HG02885 (cell line): ENCODE results near the gene RNF207.
"Not testable (repeated sequence)": the region's sequence is repeated elsewhere in the genome, so short reads cannot be mapped to it uniquely, and the experiment has no call there.

Experiments used
- ATAC-seq: cut with Tn5 transposase; IDR thresholded peaks from one replicate; pipeline ENCODE4 v1.9.1; 2021; ENCODE audit warnings: mild to moderate bottlenecking; ENCODE audit not compliant: unreplicated experiment, poor library complexity

The RNF207 gene

DNA sequence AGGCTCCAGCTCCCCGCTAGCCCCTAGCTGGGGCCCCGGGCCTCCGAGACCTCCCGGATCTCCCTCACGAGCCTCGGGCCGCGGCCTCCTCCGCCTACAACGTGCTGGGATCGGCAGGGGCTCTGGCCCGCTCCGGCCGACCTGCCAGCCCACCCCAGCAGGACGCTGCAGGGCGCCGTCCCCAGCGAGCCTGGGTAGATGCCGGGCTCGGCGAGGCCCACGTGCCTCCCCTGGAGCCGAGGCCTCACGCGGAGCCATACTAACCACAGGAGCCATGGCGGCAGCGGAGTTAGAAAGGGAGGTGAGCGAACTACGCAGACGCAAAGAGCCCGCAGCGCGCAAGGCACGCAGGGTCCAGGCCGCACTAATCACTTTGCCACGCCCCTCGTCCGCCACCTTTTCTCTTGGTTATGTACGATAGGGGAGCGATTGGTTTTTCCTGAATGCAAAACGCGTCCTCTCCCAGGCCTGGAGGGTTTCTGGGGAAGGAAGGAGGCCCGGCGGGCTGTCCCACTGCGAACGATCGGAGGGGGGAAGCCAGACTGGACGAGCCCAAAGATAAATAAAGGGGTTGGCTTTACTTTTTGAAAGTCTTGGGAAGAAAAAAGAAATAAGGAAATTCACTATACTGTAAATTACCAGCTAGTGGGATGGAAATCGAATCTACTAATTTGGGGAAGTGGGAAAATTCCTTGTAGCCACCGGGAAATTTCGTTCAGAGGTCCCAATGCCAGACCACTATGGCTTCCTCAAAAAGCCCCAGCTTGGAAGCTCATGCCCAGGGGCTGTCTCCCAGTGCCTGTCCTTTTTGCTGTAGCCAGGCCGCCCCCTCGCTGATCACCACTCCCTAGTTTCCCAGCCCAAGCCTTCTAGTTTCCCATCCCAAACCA lies 6.4 kb upstream of the RNF207 start, which contains the start of gene RPL22:
Gene RPL22 (minus strand): TSS at position 298 of the 890 bp plus-strand sequence. CDS start 22 bp downstream, at position 276.
- ATAC-seq, result peak; percentile 93

- no peak for ATAC-seq
Measured at GRCh38 chr1:6200188-6200809, 5.6 kb upstream of the RNF207 start.

- no peak for ATAC-seq
Measured at GRCh38 chr1:6202256-6202655, 3.7 kb upstream of the RNF207 start.

GRCh38 chr1:6206520-6206855 lies 569 bp downstream of the RNF207 start:
- ATAC-seq, result no peak

DNA sequence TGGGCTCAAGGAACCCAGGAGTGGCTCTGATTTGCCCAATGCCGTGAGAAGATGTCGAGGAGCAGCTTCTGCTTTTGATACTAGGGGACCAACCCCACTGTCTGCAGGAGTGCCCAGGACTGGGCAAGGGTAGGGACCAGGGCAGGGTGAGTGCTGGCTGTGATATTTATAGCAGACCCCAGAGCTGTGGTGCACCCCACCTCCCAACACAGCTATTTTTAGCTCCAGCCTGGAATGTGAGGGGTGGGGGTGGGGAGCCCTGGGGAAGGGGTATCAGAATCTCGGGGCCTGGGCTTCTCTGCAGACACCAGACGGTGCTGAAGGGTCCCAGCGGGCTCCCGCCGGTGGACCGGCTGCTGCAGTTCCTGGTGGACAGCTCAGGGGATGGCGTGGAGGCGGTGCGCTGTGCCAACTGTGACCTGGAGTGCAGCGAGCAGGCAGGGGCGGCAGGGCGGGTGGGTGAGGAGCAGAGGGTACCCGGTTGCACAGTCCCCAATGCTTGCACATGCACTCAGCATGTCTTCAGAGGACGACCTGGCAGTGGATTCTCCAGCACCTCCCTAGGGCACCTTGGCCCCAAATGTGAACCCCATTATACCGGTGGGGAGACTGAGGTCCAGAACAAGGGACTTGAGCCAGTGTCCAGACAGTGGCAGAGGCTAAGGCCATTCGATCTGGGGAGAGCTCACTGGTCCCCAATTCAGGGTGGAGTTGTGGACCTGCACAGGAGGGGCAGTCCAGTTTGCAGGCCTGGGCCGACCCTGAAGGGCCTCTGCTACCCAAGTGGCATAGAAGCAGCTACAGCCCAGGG lies 1.4 kb downstream of the RNF207 start:
- no peak for ATAC-seq

- ATAC-seq, result no peak
Measured at GRCh38 chr1:6207921-6208320, 2.0 kb downstream of the RNF207 start.

DNA sequence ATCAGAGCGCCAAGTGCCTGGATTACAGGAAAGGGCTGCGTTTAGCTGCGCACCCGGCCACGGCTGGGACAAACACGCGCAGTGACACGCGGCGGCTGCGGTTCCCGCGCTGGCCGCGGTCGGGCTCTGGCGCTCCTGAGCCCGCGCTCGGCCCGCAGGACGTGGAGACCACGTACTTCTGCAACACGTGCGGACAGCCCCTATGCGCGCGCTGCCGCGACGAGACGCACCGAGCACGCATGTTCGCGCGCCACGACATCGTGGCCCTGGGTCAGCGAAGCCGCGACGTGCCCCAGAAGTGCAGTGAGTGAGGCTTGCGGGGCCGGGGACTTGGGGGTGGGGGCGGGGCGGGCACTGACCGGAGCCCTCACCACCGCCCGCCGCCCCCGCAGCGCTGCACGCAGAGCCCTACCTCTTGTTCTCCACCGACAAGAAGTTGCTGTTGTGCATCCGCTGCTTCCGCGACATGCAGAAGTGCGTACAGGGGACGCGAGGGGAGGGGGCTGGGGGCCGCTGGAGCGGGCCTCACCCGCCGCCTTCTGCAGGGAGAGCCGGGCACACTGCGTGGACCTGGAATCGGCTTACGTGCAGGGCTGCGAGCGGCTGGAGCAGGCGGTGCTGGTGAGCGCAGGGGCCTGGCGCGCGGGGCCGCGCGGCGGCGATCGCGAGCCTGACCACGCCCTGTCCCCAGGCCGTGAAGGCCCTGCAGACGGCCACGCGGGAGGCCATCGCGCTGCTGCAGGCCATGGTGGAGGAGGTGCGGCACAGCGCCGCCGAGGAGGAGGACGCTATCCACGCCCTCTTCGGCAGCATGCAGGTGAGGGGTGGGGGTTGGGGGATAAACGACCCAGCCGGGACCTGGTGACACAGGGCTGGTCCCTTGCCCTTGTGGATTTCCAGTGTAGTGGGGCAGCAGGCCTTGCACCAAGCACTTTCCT lies 3.1 kb downstream of the RNF207 start:
- ATAC-seq, result peak; percentile 30

- ATAC-seq, result no peak
Measured at GRCh38 chr1:6209661-6210580, 4.0 kb downstream of the RNF207 start.

DNA sequence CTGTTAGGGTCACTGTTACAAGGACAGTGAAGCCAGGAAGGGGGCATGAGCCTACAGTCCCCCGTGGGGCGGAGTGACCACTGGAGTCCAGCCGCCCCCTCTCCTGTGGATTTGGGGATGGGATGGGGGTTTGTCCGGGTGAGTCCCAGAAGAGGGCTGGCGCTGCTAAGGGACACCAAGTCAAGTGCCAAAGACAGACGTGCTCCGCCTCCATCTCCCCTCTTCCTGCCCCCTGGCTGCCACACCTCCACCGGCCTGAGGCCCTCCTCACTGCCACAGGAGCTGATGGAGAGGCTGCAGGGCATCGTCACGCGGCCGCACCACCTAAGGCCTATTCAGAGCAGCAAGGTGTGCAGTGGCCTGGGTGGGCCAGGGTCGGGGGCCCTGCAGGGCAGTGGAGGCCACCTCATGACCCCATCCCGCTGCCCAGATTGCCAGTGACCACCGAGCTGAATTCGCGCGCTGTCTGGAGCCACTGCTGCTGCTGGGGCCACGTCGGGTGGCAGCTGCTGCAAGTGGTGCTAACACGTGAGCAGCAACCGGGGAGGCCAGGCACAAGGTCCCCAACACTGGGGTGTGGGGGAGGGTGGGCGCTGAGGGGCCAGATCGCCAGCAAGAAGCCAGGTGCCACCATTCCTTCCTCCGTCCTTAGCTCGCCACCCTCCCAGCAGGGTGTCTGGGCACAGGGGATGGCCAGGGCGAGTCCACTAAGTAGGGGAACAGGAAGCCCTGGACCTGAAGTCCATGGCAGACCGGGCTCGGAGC lies 4.9 kb downstream of the RNF207 start:
- no peak for ATAC-seq

DNA sequence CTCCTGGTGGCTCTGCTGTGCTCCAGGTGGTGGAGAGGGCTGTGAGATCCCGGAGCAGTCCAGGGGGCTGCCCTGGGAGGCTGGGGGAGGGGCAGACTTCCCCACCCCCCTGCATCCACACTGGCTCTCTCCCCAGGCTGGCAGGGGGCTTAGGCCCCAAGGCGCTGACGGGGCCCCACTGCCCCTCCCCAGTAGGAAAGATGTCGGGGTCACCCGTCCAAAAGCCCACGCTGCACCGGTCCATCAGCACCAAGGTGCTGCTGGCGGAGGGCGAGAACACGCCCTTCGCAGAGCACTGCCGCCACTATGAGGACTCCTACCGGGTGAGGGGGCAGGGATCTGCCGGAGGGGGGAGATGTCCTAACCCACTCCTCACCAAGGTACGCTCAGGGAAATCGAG lies 5.8 kb downstream of the RNF207 start:
- ATAC-seq, result no peak

- no peak for ATAC-seq
Measured at GRCh38 chr1:6212193-6212959, 6.5 kb downstream of the RNF207 start.

DNA sequence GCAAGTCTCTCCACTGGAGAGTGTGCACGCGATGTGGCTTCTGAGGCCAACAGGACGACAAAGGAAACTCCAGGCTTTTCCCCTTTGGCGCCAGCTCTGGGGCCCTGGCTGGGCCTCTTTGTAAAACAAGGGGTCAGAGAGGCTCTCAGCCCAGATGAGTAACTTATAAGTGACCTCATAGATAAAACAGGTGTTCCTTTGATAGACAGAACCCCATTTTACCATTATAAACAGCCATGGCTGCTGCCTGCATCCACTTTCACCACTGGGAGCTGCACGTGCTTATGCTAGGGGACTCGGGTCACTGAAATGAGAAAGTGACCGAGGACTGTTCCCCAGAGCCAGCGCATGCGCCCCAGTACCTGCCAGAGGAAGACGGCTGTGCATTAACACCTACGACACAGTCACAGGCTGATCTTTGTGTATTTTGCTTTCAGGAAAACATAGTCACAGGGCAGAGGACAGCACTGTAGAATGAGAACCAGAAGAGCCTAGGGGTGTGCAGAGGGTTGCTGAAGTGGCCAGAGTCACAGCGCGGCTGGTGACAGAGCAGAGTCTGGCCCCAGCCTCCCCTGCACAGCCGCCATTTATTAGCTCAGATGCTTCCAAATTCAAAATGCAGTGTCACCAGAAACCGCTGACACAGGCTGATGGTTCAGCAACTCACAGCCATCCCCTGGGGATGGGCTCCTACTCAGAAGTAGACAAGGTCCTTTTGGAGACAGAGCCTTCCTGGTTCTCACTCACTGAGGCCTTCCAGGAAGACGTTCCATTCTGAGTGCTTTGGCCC lies 12.7 kb downstream of the RNF207 start:
- no peak for ATAC-seq

GRCh38 chr1:6219641-6220040 lies 13.7 kb downstream of the RNF207 start:
- ATAC-seq, result not testable (repeated sequence)

DNA sequence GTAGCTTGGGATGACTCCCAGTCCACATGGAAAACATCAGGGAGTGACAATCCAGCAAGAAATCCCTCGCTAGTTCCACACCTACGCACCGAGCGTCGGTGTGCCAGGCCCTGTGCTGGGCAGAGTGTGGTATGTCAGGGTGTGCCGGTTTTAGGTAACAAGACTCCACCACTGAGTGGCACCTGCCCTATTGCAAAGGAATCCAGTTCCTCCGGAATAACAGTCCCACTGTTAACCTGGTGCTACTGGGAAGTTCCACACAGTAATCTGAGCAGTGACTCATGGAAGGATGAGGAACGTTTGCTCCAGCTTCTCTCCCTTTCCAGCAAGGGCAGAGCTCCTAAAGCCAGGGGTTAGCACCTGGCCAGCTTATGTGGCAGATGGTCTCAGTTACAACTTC lies 14.3 kb downstream of the RNF207 start:
- no peak for ATAC-seq

- ATAC-seq, result no peak
Measured at GRCh38 chr1:6221210-6221784, 15.4 kb downstream of the RNF207 start.

DNA sequence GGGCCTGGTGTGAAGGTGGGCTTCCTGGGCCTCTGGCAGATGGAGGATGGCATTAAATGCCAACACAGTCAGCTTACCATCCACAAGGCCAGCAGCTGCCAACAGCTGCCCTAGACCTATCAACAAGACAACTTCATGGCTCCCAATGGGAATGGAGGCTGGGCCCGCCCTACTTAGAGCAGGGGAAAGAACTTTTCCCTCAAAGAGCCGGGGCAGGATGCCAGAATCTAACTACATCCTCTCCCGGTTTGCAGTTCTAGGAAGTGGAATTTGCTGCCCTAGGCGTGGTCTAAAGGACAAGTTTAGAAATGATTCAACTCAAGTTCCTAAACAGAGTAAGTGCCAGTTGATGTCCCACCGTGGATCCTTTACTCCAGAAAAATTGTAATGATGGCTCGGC lies 16.7 kb downstream of the RNF207 start:
- ATAC-seq, result no peak
